T1000 (cell line): ENCODE measurements around the gene SDS.

Experiments used
- DNase-seq: peaks from one replicate; lab custom pipeline; 2025; ENCODE audit warnings: mixed read lengths; lab: John Stamatoyannopoulos, UW

The SDS gene

GRCh38 chr12:113424915-113425823 is 21.5 kb upstream of the SDS start:
- DNase-seq: no peak

GRCh38 chr12:113424456-113424855 is 20.8 kb upstream of the SDS start:
- DNase-seq: no peak

- DNase-seq: no peak
Measured at GRCh38 chr12:113422886-113423669, 19.4 kb upstream of the SDS start.

- DNase-seq: peak; percentile 54
Measured at GRCh38 chr12:113422030-113422885, 18.6 kb upstream of the SDS start, which contains the start of gene SDSL. Gene SDSL, plus strand, starts transcription at chr12:113422380. Its CDS starts 5,603 bp downstream, at chr12:113427983.

DNA sequence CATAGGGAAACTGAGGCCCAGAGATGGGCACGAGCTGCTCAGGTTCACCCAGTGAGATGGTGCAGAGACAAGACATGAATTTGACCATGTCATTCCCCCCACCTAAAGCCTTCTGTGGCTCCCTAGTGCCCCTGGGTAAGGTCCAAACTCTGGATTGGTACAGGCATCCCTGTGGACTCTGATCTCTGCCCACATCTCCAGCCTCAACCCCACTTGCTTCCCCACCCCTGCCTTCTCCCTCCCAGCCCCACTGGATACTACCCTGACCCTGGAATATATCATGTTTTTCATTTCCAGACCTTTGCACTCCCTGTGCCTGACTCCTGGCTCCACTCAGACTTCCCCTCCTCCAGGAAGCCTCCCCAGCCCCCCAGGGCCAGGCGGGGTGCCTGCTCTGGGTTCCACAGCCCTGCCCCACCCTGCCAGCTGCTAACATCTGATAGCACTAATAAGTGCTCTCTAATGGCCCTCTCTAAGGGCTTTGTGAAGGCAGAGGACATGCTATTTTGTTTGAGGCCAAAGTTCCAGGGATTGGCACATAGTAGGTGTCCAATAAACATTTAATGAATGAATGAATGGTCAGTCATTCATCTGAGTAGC is 17.4 kb upstream of the SDS start:
- DNase-seq: no peak

DNA sequence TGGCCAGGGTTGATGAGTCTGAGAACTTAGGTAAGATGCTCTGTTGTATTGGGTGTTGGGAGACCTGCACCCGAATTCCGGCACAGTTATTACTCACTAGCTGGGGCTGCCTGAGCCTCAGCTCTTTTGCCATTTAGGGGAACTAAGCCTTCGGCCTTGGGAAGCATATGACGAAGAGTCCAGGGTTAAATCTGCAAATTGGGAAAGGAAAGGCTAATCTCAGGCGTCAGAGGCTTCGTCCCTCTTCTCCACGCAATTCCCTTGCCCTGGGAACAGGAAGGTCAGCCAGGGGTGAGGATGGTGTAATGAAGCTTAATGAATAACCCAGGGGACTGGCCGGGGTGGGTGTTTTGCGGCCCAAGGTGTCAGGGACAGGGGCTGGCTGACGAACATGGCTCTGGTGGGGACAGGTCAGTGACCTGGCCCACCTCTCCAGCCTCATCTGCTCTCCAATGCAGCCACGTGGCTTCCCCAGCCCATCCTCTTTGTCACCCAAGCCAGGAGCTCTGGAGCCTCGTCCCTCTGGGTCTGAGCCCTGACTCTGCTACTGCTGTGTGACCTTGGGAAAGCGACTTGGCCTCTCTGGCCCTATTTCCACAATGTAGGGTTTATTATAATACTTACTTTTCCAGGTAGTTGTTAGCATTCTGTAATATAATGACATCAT is 14.7 kb upstream of the SDS start:
- no peak for DNase-seq

- no peak for DNase-seq
Measured at GRCh38 chr12:113416091-113416754, 12.5 kb upstream of the SDS start.

DNA sequence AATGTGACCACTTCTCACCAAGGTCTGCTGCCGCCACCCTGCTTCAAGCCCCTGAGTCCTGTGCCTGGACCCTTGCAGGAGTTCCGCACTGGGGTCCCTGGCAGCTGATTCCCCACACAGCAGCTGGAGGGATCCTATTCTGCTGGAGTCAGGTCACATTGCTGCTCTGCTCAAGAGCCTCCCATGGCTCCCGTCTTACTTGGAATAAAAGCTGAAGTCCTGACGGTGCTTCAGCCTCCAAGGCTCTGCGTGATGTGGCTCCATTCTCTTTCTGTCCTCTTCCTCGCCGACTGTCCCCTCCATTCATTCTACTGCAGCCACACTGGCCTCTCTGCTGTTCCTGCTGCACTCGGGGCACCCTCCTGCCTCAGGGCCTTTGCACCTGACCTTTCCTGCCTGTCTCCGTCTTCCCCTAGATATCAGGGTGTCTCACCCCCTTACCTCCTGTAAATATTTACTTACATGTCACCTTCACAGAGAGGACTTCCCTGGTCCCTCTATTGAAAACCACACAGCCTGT is 10.9 kb upstream of the SDS start:
- no peak for DNase-seq

- DNase-seq: no peak
Measured at GRCh38 chr12:113413488-113413939, 9.8 kb upstream of the SDS start.

- DNase-seq: no peak
Measured at GRCh38 chr12:113409462-113410124, 5.9 kb upstream of the SDS start.

- DNase-seq: no peak
Measured at GRCh38 chr12:113408756-113409298, 5.1 kb upstream of the SDS start.

- DNase-seq: no peak
Measured at GRCh38 chr12:113407931-113408600, 4.4 kb upstream of the SDS start.

DNA sequence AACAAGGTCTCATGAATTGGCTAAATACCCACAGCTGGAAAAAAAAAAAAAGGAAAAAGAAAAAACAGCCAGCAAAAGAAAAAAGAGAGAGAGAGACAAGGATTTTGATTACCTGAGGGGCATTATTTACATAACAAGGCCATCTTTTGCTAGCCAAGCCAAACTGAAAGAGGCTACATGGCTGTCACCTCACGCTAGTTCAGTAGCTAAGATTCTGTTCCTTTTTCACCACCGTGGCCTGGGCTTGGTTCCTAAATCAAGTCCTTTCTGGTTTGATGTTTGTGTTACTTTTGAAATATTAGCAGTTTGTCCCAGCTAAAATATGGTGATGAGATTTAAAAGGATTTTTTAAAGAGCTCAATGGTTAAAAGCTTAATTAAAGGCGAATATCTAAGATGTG is 2.0 kb upstream of the SDS start:
- no peak for DNase-seq

DNA sequence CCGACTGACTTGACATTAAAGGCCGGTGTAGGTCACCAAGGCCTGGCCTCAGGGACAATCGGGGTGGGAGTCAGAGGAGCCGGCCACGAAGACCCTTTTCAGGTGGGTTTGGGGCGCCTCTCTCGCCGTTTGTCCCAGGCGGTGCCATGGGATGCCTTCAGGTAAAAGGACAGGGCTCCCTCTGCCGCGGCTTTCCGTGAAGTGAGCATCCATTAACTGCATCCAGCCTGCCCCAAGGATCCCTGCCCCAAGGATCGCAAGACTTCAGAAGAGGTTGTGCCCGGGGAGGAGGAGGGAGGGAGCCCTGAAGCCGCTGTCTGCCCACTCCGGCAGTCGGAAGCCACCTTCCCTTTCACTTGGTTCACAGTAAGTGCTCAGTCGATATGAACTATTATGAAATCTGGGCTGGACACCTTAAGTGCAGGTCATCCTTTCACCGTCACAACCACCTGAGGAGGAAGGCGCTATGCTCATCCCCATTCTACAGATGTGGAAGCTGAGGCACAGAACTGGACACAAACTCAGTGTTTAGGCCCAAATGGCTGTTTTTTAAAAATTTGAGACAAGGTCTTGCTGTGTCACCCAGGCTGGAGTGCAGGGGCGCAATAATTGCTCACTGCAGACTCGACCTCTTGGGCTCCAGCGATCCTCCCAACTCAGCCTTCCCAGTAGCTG is 964 bp downstream of the SDS start:
- no peak for DNase-seq

- DNase-seq: no peak
Measured at GRCh38 chr12:113401066-113402000, 2.4 kb downstream of the SDS start.

- no peak for DNase-seq
Measured at GRCh38 chr12:113400362-113400761, 3.3 kb downstream of the SDS start.

DNA sequence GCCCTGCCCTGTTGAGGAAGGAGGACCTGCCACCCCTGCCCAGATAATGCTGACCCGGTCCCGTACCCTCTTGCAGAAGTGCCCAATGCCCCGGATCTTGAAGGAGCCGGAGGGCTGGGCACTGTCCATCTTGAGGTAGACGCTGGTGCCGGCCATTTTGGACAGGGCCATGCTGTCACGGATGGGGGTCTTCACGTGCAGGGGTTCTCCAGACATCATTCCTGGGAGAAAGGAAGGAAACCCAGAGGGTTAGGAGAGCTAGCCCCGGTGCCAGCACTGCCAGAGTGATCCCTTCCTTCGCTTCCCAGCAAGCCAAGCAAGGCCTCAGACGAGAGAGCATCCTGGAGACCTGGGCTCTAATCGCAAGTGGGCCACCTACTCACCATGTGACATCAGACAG is 4.2 kb downstream of the SDS start:
- no peak for DNase-seq
